ENCODE measurements around the gene AK5. TPM values are rescaled to one million over a fixed set of nuclear protein-coding genes. Genes with fewer than 3 reads are reported as not detected.

AK5 gene
- total RNA-seq, 2 experiments from 2014 or later = 1.6 to 2.2 TPM

DNA sequence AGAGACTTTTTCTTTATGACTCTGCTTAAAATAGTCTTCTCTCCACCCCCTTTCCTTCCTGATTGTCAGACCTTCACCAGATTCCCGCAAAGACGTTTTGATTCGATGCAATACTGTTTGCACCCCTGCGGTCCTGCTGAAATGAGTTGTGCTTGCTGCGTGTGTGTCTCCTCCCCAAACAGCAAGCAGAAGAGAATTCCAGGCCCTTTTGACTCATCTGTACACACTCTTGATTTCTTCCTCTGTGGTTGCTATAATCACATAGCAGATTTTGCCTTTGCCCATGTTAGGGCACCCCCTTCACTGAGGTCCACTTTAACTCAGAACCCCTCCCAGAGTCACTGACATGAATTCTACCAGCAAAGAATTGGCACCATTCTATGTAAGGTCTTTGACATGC is 264.2 kb downstream of the AK5 start:
- Mint-ChIP-seq H3K9me3 (no peaks in the 10 kb centered on the region), H3K36me3 (no peaks in the 10 kb centered on the region), H3K27ac (no peak overlapping the region), H3K27me3 (no peaks in the 10 kb centered on the region), H3K4me3 (no peak overlapping the region), H3K4me1 (ENCODE audit: low read depth) (no peaks in the 10 kb centered on the region)
- intact Hi-C loops (cut with micrococcal nuclease) = no loop called here
- DNase-seq = no peak
- ChIA-PET CTCF (interaction anchor here (4.3 kb wide), 1 partner anchor 13 kb away, joined by 22 read pairs; no protein-coding TSS in a partner anchor), POLR2A (no interaction called here)

DNA sequence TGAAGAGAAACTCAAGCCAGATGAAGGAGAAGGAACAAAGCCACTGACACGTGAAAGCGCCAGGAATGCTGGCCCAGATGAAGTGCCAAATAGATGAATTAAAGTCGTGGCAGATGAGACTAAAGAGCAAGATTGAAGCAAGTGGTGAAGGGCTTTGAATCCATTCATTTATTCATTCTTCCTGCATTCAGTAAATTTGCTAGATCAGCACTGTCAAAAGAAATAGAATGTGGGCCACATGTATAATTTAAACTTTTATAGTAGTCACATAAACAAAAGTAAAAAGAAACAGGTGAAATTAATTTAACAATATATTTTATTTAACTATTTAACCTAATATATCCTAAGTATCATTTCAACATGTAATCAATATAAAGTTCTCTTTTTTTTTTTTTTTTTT is 265.1 kb downstream of the AK5 start:
- DNase-seq = no peak
- CTCF ChIA-PET = no interaction called here
- Mint-ChIP-seq H3K9me3 (no peaks in the 10 kb centered on the region), H3K27me3 (no peaks in the 10 kb centered on the region), H3K4me3 (no peak overlapping the region), H3K36me3 (no peaks in the 10 kb centered on the region), H3K27ac (no peak overlapping the region), H3K4me1 (ENCODE audit: low read depth) (no peaks in the 10 kb centered on the region)
- POLR2A ChIA-PET = no interaction called here
- intact Hi-C loops (cut with micrococcal nuclease) = no loop called here

DNA sequence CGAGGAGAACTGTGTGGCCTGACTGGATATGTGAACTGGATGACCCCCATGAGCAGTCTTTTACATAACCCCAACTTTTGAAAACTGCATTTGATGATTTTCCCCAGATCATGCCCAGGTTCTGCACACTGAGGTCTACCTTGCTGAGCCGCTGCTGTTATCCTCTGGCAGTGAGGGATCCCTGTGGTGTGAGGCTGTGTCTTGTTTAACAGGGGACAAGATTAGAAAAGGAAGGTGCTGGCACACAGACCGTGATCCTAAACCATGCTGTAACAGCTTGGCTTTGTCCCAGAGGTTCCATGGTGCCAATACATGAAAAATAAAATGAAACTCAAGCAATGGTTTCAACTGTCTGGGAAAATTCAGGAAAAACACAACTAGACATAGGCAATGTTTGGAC is 266.5 kb downstream of the AK5 start:
- H3K4me3 Mint-ChIP-seq = no peak overlapping the region
- no peak overlapping the region for H3K27ac Mint-ChIP-seq
- no peaks in the 10 kb centered on the region for H3K27me3 Mint-ChIP-seq
- CTCF ChIA-PET = no interaction called here
- DNase-seq = no peak
- POLR2A ChIA-PET = no interaction called here
- no peaks in the 10 kb centered on the region for H3K9me3 Mint-ChIP-seq
- no peaks in the 10 kb centered on the region for H3K36me3 Mint-ChIP-seq
- H3K4me1 Mint-ChIP-seq (ENCODE audit: low read depth) = no peaks in the 10 kb centered on the region
- intact Hi-C loops (cut with micrococcal nuclease) = no loop called here

DNA sequence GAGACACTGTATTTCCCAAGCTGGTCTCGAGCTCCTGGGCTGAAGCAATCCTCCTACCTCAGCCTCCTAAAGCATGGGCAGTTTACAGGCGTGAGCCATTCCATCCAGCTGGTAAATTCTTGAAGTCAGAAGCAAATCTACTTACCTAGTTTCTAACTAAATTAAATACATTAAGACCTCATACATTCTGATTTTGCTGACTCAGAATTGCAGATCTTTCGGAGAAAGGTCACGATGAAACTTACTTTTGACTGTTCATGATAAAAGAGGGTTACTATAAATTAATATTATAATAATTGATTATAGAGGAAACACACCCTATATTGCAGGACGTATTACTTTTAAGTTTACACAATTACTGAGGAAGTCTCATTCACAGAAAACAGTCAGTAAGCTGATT is 268.3 kb downstream of the AK5 start:
- intact Hi-C loops (cut with micrococcal nuclease) = no loop called here
- no peaks in the 10 kb centered on the region for H3K27me3 Mint-ChIP-seq
- no peak for DNase-seq
- no peaks in the 10 kb centered on the region for H3K36me3 Mint-ChIP-seq
- H3K4me1 Mint-ChIP-seq (ENCODE audit: low read depth) = no peaks in the 10 kb centered on the region
- no peak overlapping the region for H3K27ac Mint-ChIP-seq
- POLR2A ChIA-PET = no interaction called here
- H3K9me3 Mint-ChIP-seq = no peaks in the 10 kb centered on the region
- CTCF ChIA-PET = interaction anchor here (1.4 kb wide), 1 partner anchor 16 kb away, joined by 4 read pairs; no protein-coding TSS in a partner anchor
- H3K4me3 Mint-ChIP-seq = no peak overlapping the region

DNA sequence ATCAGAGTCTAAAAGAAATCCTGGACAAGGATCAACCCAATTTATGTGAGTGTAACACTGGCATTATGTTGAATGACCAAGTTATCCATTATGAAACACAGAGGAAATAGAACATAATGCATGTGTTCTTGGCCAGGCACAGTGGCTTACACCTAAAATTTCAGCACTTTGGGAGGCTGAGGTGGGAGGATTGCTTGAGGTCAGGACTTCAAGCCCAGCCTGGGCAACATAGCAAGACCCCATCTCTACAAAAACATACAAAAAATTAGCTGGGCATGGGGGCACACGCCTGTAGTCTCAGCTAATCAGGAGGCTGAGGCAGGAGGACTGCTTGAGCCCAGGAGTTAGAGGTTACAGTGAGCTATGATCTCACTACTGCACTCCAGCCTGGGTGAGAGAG is 270.8 kb downstream of the AK5 start:
- Mint-ChIP-seq H3K4me3 (no peak overlapping the region), H3K9me3 (no peaks in the 10 kb centered on the region), H3K36me3 (no peaks in the 10 kb centered on the region), H3K27ac (no peak overlapping the region), H3K27me3 (no peaks in the 10 kb centered on the region), H3K4me1 (ENCODE audit: low read depth) (no peaks in the 10 kb centered on the region)
- DNase-seq = no peak
- ChIA-PET CTCF (no interaction called here), POLR2A (no interaction called here)
- intact Hi-C loops (cut with micrococcal nuclease) = no loop called here

DNA sequence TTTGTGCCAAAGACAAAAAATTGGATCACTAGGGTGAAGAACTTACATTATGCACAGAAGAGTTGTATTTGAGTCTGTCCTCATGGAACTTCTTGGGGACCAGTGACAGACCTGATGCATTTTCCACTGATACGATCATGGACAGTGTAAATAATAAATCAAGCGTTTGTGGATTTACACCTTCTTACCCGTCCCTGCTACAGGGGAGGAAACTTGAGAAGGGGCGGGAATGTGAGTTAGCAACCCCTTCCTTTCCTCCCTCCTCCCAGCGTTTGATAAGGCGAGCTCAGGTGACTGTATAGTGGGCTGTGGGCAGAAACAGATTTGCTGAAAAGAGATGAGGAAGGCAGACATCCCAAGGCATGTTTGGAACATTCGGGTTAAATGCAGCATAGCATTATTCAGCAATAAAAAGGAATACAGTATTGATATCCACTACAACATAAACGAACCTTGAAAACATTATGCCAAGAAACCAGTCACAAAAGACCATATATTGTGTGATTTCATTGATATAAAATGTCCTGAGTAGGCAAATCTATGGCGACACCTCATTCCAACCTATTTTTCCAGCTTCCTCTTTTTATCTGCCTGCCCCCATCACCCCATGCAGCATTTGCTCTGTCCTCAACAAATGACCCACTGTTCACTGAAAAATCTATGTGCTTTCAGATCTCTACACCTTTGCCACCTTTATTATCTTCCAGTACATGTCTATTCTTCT is 271.9 kb downstream of the AK5 start:
- no peak for DNase-seq
- Mint-ChIP-seq H3K27me3 (no peaks in the 10 kb centered on the region), H3K4me3 (no peak overlapping the region), H3K9me3 (no peaks in the 10 kb centered on the region), H3K27ac (no peak overlapping the region), H3K36me3 (no peaks in the 10 kb centered on the region), H3K4me1 (ENCODE audit: low read depth) (no peaks in the 10 kb centered on the region)
- intact Hi-C loops (cut with micrococcal nuclease) = no loop called here
- ChIA-PET POLR2A (no interaction called here), CTCF (interaction anchor here (1.0 kb wide), 1 partner anchor 41 kb away, joined by 3 read pairs; no protein-coding TSS in a partner anchor)

DNA sequence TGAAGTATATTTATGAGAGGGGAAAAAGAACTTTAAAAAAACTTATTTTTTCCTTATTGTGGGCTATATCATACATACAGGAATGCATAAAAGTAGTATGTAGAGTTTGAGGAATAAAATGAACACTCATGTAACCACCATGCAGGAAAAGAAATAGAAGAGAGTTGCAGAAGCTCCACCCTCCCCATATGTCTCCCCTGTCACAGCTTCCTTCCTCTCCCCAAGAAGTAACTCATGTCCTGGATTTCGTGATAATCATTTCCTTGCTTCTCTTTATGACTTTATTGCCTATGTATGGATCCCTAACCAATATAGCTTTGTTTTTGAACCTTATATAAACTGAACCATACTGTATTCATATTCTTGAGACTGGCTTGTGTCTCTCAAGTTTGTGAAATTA is 274.2 kb downstream of the AK5 start:
- Mint-ChIP-seq H3K4me3 (no peak overlapping the region), H3K36me3 (no peaks in the 10 kb centered on the region), H3K27ac (no peak overlapping the region), H3K9me3 (no peaks in the 10 kb centered on the region), H3K27me3 (no peaks in the 10 kb centered on the region), H3K4me1 (ENCODE audit: low read depth) (no peaks in the 10 kb centered on the region)
- ChIA-PET CTCF (no interaction called here), POLR2A (interaction anchor here (0.7 kb wide), 1 partner anchor 22 kb away, joined by 3 read pairs; no protein-coding TSS in a partner anchor)
- no peak for DNase-seq
- intact Hi-C loops (cut with micrococcal nuclease) = no loop called here

DNA sequence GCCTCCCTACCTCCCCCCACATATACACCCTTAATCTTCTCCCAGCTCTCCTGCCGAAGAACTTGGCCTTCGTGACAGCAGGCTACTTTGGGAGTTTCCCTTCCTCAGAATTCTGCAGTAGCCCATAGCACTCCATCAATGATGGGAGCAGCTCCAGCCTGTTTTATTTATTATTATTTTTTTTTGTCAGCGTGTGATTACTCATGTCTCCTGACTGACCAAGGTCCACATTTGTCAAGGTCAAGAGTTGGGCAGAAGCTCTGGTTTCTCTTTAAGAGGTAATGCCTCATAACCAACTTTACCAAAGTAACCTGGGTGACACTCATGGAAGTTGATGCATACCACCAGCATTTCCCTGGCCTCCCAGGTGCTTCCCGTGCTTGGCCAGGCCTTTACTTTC is 275.2 kb downstream of the AK5 start:
- ChIA-PET CTCF (interaction anchor here (0.6 kb wide), 1 partner anchor 178 kb away, joined by 3 read pairs; no protein-coding TSS in a partner anchor), POLR2A (interaction anchor here (0.7 kb wide), 1 partner anchor 23 kb away, joined by 3 read pairs; no protein-coding TSS in a partner anchor)
- Mint-ChIP-seq H3K27me3 (no peaks in the 10 kb centered on the region), H3K4me3 (no peak overlapping the region), H3K36me3 (no peaks in the 10 kb centered on the region), H3K27ac (no peak overlapping the region), H3K9me3 (no peaks in the 10 kb centered on the region), H3K4me1 (ENCODE audit: low read depth) (no peaks in the 10 kb centered on the region)
- DNase-seq = no peak
- intact Hi-C loops (cut with micrococcal nuclease) = no loop called here

DNA sequence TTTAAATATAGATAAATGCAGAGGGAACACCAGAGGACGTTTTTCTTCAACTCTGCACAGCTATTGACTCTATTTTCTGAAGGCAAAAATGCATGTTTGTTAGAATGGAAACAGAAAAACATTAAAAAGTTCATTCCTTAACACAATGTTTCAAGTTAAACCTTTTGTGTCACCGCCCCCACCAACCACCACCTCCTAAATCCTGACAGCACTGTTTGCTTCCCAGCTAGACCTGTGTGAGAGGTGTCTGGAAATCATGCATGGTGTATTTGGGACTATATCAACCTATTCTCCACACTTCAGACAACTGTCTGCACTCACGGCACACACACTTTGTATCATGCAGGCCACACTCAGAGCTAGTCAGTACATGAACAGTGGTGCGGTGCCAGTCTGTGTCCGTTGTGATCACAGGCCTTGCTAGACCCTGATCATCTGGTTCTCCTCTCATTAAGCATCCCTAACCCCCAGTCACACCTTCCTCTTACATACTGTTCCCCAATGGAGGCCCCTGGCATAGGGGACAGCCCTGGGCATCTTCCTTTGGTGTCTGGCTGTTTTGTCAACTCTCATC is 276.9 kb downstream of the AK5 start:
- Mint-ChIP-seq H3K27me3 (no peaks in the 10 kb centered on the region), H3K4me3 (no peak overlapping the region), H3K27ac (no peak overlapping the region), H3K9me3 (no peaks in the 10 kb centered on the region), H3K36me3 (no peaks in the 10 kb centered on the region), H3K4me1 (ENCODE audit: low read depth) (no peaks in the 10 kb centered on the region)
- DNase-seq = no peak
- intact Hi-C loops (cut with micrococcal nuclease) = no loop called here
- ChIA-PET POLR2A (no interaction called here), CTCF (no interaction called here)

DNA sequence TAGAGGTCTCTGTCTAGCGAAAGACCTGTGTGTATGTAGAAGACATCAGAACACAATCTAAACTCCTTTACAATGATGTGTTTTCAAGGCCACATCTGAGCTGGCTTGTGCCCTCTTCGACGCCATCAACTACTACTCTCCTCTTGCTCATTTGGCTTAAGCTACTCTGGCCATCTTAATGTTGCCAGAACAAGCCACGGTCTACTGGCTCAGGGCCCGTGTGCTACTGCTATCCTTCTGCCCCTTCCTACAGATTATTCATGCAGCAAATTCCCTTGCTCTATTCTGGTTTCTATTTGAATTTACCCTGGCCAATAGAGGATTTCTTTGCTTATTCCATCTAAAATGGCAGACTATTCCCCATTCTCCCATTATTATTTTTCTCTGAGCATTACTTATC is 278.9 kb downstream of the AK5 start:
- no peaks in the 10 kb centered on the region for H3K27me3 Mint-ChIP-seq
- no peaks in the 10 kb centered on the region for H3K4me1 Mint-ChIP-seq (ENCODE audit: low read depth)
- CTCF ChIA-PET = no interaction called here
- no peak overlapping the region for H3K4me3 Mint-ChIP-seq
- no peak for DNase-seq
- intact Hi-C loops (cut with micrococcal nuclease) = no loop called here
- POLR2A ChIA-PET = interaction anchor here (0.6 kb wide), 1 partner anchor 11 kb away, joined by 3 read pairs; no protein-coding TSS in a partner anchor
- H3K9me3 Mint-ChIP-seq = no peaks in the 10 kb centered on the region
- peaks cover 8% of the 10 kb centered on the region for H3K36me3 Mint-ChIP-seq
- H3K27ac Mint-ChIP-seq = no peak overlapping the region

DNA sequence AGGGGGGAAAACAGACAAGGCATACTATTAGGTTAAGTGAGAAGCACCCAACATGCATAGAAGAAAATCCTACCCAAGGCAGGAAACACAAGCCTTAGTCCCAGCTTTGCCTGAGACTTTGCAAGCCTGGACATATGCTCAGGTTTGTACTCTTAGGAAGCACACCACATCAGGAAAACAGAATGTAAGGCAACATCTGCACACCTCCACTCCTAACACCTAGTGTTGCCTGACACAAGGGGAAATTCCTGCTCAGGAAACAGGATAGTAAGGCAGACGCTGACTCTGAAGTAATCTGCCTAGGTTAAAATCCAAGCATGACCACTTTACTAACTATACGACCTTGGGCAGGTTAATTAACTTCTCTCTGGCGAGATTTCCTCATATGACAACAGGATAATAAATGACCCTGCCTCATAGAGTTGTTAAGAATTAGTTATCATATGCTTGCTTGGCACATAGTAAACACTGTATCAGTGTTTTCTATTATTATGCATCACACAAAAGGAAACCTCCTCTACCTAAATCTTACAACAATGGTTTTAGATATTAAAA is 280.9 kb downstream of the AK5 start:
- intact Hi-C loops (cut with micrococcal nuclease) = no loop called here
- peaks cover 15% of the 10 kb centered on the region for H3K36me3 Mint-ChIP-seq
- no peaks in the 10 kb centered on the region for H3K27me3 Mint-ChIP-seq
- no peak for DNase-seq
- no peaks in the 10 kb centered on the region for H3K9me3 Mint-ChIP-seq
- no peaks in the 10 kb centered on the region for H3K4me1 Mint-ChIP-seq (ENCODE audit: low read depth)
- H3K4me3 Mint-ChIP-seq = no peak overlapping the region
- CTCF ChIA-PET = no interaction called here
- POLR2A ChIA-PET = no interaction called here
- H3K27ac Mint-ChIP-seq = no peak overlapping the region

DNA sequence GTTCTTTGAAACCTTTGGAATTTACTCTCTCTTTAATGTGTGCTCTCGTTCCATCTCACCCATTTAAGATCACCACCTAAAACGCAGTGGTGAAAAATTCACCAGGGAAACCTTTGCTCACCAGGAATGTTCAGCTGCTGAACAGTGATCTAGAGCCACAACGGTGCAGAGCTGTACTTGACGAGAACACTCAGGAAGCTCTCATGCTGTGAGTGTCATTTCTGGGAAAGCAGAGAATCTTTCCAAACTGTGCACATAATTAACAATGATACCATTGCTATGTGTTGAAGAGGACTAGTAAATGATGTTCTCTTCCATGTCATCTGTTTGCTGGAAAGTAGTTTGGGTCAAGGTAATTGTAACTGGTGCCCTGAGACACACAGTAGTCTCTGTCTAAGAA is 283.5 kb downstream of the AK5 start:
- ChIA-PET CTCF (no interaction called here), POLR2A (no interaction called here)
- Mint-ChIP-seq H3K27ac (no peak overlapping the region), H3K4me1 (ENCODE audit: low read depth) (no peaks in the 10 kb centered on the region), H3K4me3 (no peak overlapping the region), H3K27me3 (no peaks in the 10 kb centered on the region), H3K36me3 (peaks cover 27% of the 10 kb centered on the region), H3K9me3 (no peaks in the 10 kb centered on the region)
- intact Hi-C loops (cut with micrococcal nuclease) = no loop called here
- no peak for DNase-seq

DNA sequence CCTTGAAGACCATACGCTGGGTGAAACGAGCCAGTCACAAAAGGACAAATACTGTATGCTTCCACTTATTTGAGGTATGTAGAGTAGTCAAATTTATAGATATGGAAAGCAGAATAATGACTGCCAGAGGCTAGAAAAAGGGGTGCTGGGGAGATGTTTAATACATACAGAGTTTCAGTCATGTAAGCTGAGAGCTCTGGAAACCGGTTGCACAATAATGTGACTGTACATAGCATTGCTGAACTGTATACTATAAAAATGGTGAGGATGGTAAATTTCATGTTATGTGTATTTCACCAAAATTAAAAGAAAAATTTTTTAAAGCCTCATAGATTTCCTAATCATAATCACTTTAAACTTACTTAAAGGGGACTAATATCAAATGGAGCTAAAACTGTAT is 289.8 kb downstream of the AK5 start:
- H3K9me3 Mint-ChIP-seq = no peaks in the 10 kb centered on the region
- ChIA-PET CTCF (no interaction called here), POLR2A (no interaction called here)
- intact Hi-C loops (cut with micrococcal nuclease) = no loop called here
- no peaks in the 10 kb centered on the region for H3K27me3 Mint-ChIP-seq
- H3K27ac Mint-ChIP-seq = no peak overlapping the region
- no peak overlapping the region for H3K4me3 Mint-ChIP-seq
- no peak for DNase-seq
- H3K4me1 Mint-ChIP-seq (ENCODE audit: low read depth) = no peaks in the 10 kb centered on the region
- peaks cover 37% of the 10 kb centered on the region for H3K36me3 Mint-ChIP-seq
